Measurements from ENCODE around the gene ITGA8. TPM values are rescaled to one million over a fixed set of nuclear protein-coding genes. Genes with fewer than 3 reads are reported as not detected.

The ITGA8 gene
- total RNA-seq, 2 experiments from 2014 or later, result not detected

DNA sequence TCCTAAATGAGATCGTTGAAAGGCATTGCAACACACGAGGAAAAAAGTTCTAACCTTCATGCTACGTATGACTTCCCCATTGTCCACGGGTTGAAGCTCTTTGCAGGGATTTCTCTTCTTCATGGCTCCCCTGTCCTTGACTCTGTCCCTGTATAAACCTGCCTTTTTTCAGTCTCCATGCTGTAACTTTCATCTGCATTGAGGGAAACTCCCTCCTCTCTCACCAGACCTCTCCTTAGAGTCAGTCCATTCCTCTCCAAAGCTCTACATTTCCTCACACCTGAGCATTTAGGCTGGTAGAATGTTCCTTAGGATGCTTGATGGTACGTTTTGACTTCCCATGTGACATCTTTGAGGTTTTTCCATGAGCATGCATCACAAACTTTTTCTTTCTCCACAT, 214.4 kb downstream of the ITGA8 start:
- POLR2A ChIA-PET, result no interaction called here
- Mint-ChIP-seq H3K36me3 (ENCODE audit: low read depth) (no peaks in the 10 kb centered on the region), H3K27me3 (peaks cover 23% of the 10 kb centered on the region), H3K4me1 (peaks cover 2% of the 10 kb centered on the region), H3K27ac (no peak overlapping the region), H3K4me3 (no peak overlapping the region), H3K9me3 (no peaks in the 10 kb centered on the region)
- no peak for DNase-seq
- CTCF ChIA-PET, result no interaction called here

DNA sequence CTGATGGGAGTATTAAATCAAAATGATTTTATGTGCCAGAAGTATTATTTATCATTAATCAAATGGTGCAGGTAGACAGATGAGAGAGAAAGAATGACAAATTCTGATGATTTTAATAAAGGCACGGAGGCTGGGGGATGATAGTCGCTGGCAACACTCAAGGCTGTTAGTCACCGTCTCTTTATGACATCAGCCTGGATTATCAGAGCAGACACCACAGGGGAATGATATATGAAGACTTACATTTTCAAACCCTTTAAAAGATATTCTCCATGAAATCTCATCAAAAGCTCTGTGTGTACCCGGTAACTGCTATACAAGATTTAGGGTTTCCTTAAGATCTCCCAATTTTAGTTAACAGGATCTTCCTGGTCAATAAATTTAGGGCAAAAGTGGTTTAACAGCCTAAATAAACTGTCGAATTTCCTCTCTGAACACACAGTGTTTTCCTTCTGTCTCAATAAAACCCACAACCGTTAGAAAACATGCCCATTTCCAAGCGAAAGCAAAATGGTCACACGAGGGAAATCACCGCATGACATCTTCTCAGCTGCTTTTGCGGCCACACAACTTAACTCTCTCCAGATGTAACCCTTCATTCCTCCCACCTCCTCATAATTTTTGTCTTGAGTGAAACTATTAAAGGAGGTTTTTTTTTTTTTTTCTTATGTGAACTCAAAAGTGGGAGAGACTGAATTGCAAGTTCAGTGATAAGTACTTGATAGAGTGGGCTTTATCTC, 215.5 kb downstream of the ITGA8 start:
- ChIA-PET POLR2A (interaction anchor here (0.5 kb wide), 1 partner anchor 11 kb away, joined by 3 read pairs; no protein-coding TSS in a partner anchor), CTCF (no interaction called here)
- Mint-ChIP-seq H3K27me3 (peaks cover 26% of the 10 kb centered on the region), H3K27ac (no peak overlapping the region), H3K36me3 (ENCODE audit: low read depth) (no peaks in the 10 kb centered on the region), H3K9me3 (peaks cover 2% of the 10 kb centered on the region), H3K4me1 (peaks cover 2% of the 10 kb centered on the region), H3K4me3 (no peak overlapping the region)
- no peak for DNase-seq

DNA sequence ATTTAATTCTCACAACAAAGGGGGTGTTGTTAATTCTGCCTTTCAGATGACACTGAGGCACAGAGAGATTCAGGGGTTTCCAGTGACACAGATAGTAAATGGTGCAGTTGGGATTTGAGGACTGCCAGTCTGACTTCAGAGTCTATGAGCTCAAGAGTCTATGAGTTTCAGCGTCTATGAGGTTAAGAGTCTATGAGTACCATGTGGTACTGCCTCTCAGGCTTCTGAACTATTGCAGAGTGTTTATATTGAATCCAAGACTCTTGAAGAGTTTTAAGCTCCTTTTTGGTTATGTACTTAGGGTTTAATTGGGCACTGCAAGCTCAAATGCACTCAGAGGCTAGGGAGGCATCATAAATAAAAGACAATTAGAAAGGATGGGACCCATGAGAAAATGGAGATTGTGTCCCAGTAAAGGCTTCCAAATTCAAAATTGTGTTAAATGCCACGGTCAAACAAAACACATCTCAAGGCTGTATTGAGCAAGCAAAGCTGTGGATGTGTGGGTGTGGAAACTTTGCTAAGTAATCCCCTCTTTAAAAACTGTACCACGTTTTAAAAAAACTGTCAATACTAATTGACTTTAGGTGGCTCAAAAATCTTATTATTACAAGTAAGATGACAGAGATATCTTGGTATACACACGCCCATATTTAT, 224.7 kb downstream of the ITGA8 start:
- DNase-seq, result no peak
- Mint-ChIP-seq H3K9me3 (peaks cover 2% of the 10 kb centered on the region), H3K4me1 (no peaks in the 10 kb centered on the region), H3K36me3 (ENCODE audit: low read depth) (no peaks in the 10 kb centered on the region), H3K27me3 (peaks cover 5% of the 10 kb centered on the region), H3K27ac (no peak overlapping the region), H3K4me3 (no peak overlapping the region)
- POLR2A ChIA-PET, result no interaction called here
- CTCF ChIA-PET, result no interaction called here

DNA sequence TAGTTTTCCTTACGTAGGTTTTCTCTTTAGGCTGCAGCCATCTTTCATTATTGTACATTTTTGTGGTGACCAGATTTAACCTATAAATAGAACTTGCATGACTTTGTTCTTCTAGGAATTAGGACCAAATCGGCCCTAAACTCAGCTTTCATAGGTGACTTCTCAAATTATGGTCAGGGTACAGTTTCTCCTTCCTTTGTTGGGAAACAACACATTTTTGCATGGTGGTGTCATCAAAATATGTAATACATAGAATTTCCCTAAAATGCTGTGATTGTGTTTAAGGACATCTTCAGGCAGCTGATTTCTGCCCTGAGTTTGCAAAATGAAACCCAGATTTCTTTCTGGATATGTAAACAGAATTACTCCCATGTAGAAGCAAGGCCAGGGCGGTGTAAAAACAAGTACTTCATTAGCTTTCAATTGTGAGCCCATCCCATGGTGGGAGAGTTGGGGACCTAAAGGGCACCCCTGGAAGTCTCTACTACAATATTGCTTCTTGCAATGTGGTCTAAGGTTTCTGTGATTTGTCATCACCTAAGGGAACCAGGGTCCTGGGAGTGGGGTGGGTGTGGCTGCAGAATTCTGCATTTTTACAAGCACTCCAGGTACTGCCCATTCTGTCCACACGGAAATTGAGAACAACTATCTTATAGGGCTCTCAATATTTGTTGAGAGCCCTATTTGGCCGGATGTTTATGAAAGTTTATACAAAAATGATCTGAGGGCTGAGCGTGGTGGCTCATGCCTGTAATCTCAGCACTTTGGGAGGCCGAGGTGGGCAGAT, 227.7 kb downstream of the ITGA8 start:
- H3K4me1 Mint-ChIP-seq, result no peaks in the 10 kb centered on the region
- DNase-seq, result no peak
- ChIA-PET POLR2A (no interaction called here), CTCF (no interaction called here)
- H3K4me3 Mint-ChIP-seq, result no peak overlapping the region
- no peak overlapping the region for H3K27ac Mint-ChIP-seq
- H3K27me3 Mint-ChIP-seq, result peaks cover 4% of the 10 kb centered on the region
- no peaks in the 10 kb centered on the region for H3K36me3 Mint-ChIP-seq (ENCODE audit: low read depth)
- no peaks in the 10 kb centered on the region for H3K9me3 Mint-ChIP-seq

DNA sequence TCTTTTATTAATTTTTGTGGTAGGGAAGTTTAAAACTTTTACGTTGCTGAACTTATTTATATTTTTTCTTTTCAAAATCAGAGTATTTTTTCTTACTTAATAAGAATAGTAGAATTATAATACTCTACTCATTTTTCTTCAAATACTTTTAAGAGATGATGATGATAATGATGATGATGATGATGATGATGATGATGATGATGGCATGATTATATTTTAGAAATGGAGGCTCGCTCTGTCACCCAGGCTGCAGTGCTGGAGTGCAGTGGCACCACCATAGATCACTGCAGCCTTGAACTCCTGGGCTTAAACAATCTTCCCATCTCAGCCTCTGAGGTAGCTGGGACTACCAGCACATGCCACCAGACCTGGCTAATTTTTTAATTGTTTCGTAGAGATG, 230.3 kb downstream of the ITGA8 start:
- Mint-ChIP-seq H3K4me3 (no peak overlapping the region), H3K27me3 (peaks cover 4% of the 10 kb centered on the region), H3K36me3 (ENCODE audit: low read depth) (no peaks in the 10 kb centered on the region), H3K9me3 (no peaks in the 10 kb centered on the region), H3K27ac (no peak overlapping the region), H3K4me1 (no peaks in the 10 kb centered on the region)
- ChIA-PET CTCF (no interaction called here), POLR2A (no interaction called here)
- DNase-seq, result no peak

DNA sequence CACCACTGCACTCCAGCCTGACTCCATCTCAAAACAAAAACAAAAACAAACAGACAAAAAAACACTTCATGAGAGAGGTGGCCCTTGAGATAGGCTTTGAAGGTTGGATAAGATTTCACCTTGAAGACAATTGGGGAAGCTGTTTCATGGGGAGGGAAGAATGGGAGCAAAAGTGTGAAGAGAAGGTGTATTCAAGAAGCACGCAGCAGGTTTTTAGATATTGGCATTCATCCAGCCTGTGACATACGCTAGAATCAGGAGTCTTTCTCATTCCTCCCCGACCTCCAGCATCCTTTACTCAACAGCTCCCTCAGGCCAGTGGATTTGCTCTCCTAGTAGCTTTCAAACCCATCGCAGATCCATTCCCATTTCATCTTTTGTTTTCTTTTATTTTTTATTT, 232.3 kb downstream of the ITGA8 start:
- no peak for DNase-seq
- Mint-ChIP-seq H3K4me3 (no peak overlapping the region), H3K36me3 (ENCODE audit: low read depth) (no peaks in the 10 kb centered on the region), H3K4me1 (no peaks in the 10 kb centered on the region), H3K9me3 (no peaks in the 10 kb centered on the region), H3K27me3 (peaks cover 7% of the 10 kb centered on the region), H3K27ac (no peak overlapping the region)
- ChIA-PET POLR2A (no interaction called here), CTCF (no interaction called here)

DNA sequence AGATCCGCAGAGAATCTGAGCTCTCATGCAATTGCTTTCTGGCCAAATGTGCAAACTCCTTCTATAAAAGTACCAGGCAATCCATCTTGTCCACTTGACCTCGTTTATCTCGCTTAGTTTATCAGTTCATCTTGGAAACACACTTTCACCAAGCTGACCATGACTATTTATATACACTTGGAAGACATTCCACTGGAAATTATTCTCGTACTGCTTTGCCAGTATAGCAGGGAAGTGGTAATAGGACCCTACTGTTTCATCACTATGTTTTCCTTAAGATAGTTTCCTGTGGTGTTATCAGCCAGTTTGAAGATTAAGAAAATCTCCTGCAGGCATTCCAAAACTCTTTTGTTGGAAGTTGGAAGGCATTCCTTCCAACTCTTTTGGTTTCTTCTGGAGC, 233.3 kb downstream of the ITGA8 start:
- Mint-ChIP-seq H3K4me3 (no peak overlapping the region), H3K4me1 (no peaks in the 10 kb centered on the region), H3K36me3 (ENCODE audit: low read depth) (no peaks in the 10 kb centered on the region), H3K27me3 (peaks cover 7% of the 10 kb centered on the region), H3K9me3 (no peaks in the 10 kb centered on the region), H3K27ac (no peak overlapping the region)
- ChIA-PET POLR2A (no interaction called here), CTCF (no interaction called here)
- DNase-seq, result no peak

DNA sequence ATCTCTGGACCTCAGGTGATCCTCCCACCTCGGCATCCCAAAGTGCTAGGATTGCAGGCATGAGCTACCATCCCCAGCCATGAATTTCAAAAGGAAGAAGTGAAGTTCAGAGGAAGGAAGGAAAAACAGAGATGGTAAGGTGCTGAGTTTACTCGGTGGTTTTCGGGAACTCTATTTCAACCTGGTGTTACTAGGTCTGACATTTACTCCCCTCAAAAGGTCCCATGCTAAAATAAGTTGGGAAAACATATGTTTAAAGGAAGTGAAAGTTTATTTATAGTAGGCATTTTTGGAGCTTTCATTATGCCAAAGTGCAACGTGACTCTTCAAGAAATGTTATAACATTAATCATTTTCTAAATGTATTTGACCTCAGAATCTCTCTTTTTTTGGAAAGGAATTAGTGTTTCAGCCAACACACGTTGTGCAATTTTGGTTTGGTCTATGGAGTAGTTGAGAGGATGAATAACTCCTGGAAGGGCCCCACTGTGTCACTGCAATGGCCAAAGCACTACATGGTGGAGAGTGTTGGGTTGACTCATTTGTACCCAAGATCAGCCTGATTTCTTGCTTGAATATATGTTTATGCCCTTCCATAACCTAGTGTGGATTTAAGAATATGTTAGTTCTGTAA, 233.9 kb downstream of the ITGA8 start:
- H3K4me1 Mint-ChIP-seq, result no peaks in the 10 kb centered on the region
- CTCF ChIA-PET, result no interaction called here
- POLR2A ChIA-PET, result no interaction called here
- H3K27ac Mint-ChIP-seq, result no peak overlapping the region
- H3K36me3 Mint-ChIP-seq (ENCODE audit: low read depth), result no peaks in the 10 kb centered on the region
- H3K4me3 Mint-ChIP-seq, result no peak overlapping the region
- no peak for DNase-seq
- H3K9me3 Mint-ChIP-seq, result no peaks in the 10 kb centered on the region
- peaks cover 5% of the 10 kb centered on the region for H3K27me3 Mint-ChIP-seq

DNA sequence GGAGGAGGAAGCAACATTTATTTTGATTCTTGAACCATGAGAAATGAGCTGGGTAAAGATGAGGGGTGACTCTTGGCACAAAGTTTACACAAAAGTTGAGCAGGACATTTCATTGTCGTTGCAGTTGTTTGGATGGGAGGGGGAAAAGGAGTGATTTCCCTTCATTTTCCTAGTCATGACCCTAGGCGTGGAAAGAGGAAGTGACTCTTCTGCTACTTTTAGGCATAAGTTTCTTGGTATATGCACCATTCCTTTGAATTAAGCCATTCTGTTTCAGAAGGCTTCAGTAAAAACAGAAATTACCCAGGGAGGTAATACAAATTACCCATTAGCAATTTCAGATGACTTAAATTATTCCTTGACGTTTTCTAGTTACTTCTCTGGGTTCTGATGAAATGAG, 234.7 kb downstream of the ITGA8 start:
- H3K4me3 Mint-ChIP-seq, result no peak overlapping the region

DNA sequence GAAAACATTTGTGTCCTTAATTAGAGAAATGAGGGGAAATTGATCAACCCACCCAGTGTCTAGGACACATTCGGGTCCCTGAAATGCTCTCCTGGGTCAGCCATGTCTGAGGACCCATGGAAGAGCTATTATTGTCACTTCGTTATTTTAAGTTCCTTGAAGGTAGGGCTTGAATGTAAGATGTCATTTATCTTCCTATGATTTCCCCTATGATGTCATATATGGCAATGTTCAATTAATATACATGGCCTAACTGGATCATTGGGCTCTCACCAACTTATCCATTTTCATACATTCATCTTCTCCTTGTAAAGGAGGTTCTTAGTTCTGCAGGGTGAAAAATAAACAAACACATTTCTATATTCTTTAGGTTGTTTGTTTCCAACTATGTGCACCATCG, 235.6 kb downstream of the ITGA8 start:
- Mint-ChIP-seq H3K4me3 (no peak overlapping the region), H3K9me3 (no peaks in the 10 kb centered on the region), H3K27me3 (peaks cover 7% of the 10 kb centered on the region), H3K36me3 (ENCODE audit: low read depth) (no peaks in the 10 kb centered on the region), H3K27ac (no peak overlapping the region), H3K4me1 (no peaks in the 10 kb centered on the region)
- CTCF ChIA-PET, result no interaction called here
- POLR2A ChIA-PET, result no interaction called here
- no peak for DNase-seq

More for the DNA sequence above, 234.7 kb downstream of the ITGA8 start:
- ChIA-PET POLR2A (no interaction called here), CTCF (interaction anchor here (0.6 kb wide), 1 partner anchor 67 kb away, joined by 4 read pairs; no protein-coding TSS in a partner anchor)
- no peaks in the 10 kb centered on the region for H3K9me3 Mint-ChIP-seq
- H3K36me3 Mint-ChIP-seq (ENCODE audit: low read depth), result no peaks in the 10 kb centered on the region
- H3K27me3 Mint-ChIP-seq, result peaks cover 6% of the 10 kb centered on the region
- H3K27ac Mint-ChIP-seq, result no peak overlapping the region
- no peaks in the 10 kb centered on the region for H3K4me1 Mint-ChIP-seq
- no peak for DNase-seq

DNA sequence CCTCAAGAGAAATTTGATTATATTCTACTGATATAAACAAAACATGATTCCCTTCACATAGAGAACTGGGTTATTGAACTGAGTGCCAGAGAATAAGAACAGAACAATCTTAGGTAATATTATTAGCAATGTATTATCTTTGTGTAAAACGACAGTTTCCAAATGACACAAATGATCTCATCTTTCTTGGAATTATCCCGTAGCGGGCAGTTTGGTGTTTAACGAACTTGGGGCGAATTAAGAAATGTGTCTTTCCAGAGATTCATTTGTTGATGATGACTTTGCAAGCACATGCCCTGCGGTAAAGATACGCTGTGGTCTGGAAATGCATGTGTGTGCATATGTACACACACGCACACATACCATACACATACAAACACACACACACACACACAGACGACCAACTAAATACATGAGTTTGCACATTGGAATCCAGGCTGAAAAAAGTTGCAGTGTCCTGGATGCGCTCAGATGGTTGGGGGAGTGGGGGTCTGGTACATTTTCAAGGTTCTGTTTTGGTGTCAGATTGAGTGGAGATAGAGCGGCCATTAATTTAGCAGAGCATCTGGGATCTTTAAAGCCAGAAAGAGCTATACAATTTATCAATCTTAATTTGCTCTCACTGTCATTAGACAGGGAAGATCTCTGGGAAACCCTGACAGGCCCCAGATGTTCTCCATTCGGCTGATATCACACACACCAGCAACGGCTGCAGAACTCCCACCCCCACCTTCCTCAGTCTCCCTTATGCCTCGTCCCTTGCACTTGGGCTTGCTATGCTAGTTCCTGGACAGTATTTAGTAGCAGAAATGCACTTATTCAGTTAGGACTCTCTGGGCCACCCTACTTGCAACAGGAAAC, 236.3 kb downstream of the ITGA8 start:
- POLR2A ChIA-PET, result no interaction called here
- no peak for DNase-seq
- Mint-ChIP-seq H3K27ac (no peak overlapping the region), H3K27me3 (peaks cover 7% of the 10 kb centered on the region), H3K9me3 (no peaks in the 10 kb centered on the region), H3K36me3 (ENCODE audit: low read depth) (no peaks in the 10 kb centered on the region), H3K4me1 (no peaks in the 10 kb centered on the region), H3K4me3 (no peak overlapping the region)
- CTCF ChIA-PET, result no interaction called here

DNA sequence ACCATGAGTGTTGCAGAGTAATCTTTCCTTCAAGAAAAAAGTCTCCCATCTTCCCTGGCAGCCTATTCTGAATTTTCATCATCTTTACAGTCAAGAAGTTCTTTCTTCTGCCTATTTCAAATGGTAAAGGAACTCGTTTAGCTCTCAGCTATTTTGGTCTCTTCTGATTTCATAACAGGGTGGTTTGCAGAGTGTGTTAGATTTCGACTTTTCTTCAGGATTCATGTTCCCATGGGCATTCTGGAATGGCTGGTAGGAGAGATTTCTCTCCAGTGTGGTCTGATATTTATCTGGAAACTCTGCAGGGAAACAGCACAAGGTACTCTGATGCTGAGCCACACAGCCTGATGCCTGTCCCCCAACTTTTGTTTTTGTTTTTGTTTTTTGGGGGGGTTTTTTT, 237.6 kb downstream of the ITGA8 start:
- ChIA-PET POLR2A (no interaction called here), CTCF (no interaction called here)
- no peaks in the 10 kb centered on the region for H3K4me1 Mint-ChIP-seq
- no peaks in the 10 kb centered on the region for H3K9me3 Mint-ChIP-seq
- H3K36me3 Mint-ChIP-seq (ENCODE audit: low read depth), result no peaks in the 10 kb centered on the region
- DNase-seq, result no peak
- H3K4me3 Mint-ChIP-seq, result no peak overlapping the region
- peaks cover 8% of the 10 kb centered on the region for H3K27me3 Mint-ChIP-seq
- no peak overlapping the region for H3K27ac Mint-ChIP-seq

DNA sequence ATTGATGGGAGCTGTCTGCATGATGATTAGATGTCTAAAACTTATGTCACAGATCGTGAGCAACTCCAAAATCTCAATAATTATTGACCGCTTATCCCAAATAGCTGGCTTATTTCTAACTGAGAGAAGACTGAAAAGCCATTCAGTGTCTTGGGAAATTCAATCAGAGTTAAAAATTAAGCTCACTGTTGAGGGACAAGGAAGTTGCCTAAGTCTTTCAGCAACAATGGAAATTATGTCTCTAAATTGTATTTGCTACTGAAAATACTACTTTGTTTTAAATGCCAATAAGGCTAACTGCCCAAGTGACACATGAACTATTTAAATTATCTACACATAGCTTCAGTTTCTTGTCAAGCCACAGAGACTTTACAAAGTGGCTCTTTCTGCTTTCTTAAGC, 240.8 kb downstream of the ITGA8 start:
- no peak overlapping the region for H3K27ac Mint-ChIP-seq
- ChIA-PET CTCF (interaction anchor here (1.2 kb wide), 1 partner anchor 59 kb away, joined by 3 read pairs; no protein-coding TSS in a partner anchor), POLR2A (no interaction called here)
- H3K4me3 Mint-ChIP-seq, result no peak overlapping the region
- H3K27me3 Mint-ChIP-seq, result peaks cover 8% of the 10 kb centered on the region
- DNase-seq, result no peak
- H3K9me3 Mint-ChIP-seq, result no peaks in the 10 kb centered on the region
- no peaks in the 10 kb centered on the region for H3K4me1 Mint-ChIP-seq
- no peaks in the 10 kb centered on the region for H3K36me3 Mint-ChIP-seq (ENCODE audit: low read depth)

All from activated CD4-positive, alpha-beta memory T cell treated with anti-CD3 and anti-CD28 coated beads, Interleukin-2, amount 10 ng/mL, durations not matched to agents 7 days and 5 days (primary cell).